ENCODE measurements around the gene GSDMA. TPM values are rescaled to one million over a fixed set of nuclear protein-coding genes. Genes with fewer than 3 reads are reported as not detected.
"Not testable (repeated sequence)": the region's sequence is repeated elsewhere in the genome, so short reads cannot be mapped to it uniquely, and the experiment has no call there.

Gene GSDMA
- total and polyA plus RNA-seq, 4 donors, result 0.06 to 0.23 (median 0.13) TPM

DNA sequence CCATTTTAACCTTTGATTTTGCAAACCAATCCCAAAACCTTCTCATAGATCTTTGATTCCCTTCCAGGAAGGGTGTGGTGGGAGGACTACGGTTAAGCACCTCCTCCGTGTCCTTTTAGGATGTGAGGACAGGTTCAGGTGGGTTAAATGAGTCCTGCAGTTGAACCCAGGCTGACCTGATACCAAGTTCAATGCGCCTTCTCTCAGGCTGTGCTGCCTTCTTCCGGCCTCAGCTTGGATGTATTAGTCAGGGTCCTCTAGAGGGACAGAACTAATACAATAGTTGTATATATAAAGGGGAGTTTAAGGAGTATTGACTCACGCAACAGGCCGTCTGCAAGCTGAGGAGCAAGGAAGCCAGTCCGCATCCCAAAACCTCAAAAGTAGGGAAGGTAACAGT, 41.9 kb downstream of the GSDMA start:
- H3K9me3 ChIP-seq (ENCODE audit: control insufficient read depth in 4 of 4, low read length in 3 of 4), result no peaks in the 10 kb centered on the region
- H3K4me1 ChIP-seq (ENCODE audit: control insufficient read depth in 4 of 4, insufficient read depth in 4 of 4, low read length in 3 of 4), result no peaks in the 10 kb centered on the region
- 91% methylated on average over 7 of the region's 7 CpGs for WGBS
- TF ChIP-seq, protein P1, sequence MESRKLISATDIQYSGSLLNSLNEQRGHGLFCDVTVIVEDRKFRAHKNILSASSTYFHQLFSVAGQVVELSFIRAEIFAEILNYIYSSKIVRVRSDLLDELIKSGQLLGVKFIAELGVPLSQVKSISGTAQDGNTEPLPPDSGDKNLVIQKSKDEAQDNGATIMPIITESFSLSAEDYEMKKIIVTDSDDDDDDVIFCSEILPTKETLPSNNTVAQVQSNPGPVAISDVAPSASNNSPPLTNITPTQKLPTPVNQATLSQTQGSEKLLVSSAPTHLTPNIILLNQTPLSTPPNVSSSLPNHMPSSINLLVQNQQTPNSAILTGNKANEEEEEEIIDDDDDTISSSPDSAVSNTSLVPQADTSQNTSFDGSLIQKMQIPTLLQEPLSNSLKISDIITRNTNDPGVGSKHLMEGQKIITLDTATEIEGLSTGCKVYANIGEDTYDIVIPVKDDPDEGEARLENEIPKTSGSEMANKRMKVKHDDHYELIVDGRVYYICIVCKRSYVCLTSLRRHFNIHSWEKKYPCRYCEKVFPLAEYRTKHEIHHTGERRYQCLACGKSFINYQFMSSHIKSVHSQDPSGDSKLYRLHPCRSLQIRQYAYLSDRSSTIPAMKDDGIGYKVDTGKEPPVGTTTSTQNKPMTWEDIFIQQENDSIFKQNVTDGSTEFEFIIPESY (IDR thresholded peaks at IDR 0.05), result no peak
- TF ChIP-seq NR2F2 (IDR thresholded peaks at IDR 0.05) (no peak), FOXA1 (IDR thresholded peaks at IDR 0.05) (no peak), EGR1 (IDR thresholded peaks at IDR 0.05; ENCODE audit: low read depth in 2 of 2) (no peak), HNF4G (IDR thresholded peaks at IDR 0.05) (no peak), TAF1 (conservative IDR thresholded peaks at IDR 0.05) (no peak), JUND (IDR thresholded peaks at IDR 0.05) (no peak), HNF4A (conservative IDR thresholded peaks at IDR 0.05) (no peak), YY1 (IDR thresholded peaks at IDR 0.05) (no peak)
- TF ChIP-seq, protein P2, sequence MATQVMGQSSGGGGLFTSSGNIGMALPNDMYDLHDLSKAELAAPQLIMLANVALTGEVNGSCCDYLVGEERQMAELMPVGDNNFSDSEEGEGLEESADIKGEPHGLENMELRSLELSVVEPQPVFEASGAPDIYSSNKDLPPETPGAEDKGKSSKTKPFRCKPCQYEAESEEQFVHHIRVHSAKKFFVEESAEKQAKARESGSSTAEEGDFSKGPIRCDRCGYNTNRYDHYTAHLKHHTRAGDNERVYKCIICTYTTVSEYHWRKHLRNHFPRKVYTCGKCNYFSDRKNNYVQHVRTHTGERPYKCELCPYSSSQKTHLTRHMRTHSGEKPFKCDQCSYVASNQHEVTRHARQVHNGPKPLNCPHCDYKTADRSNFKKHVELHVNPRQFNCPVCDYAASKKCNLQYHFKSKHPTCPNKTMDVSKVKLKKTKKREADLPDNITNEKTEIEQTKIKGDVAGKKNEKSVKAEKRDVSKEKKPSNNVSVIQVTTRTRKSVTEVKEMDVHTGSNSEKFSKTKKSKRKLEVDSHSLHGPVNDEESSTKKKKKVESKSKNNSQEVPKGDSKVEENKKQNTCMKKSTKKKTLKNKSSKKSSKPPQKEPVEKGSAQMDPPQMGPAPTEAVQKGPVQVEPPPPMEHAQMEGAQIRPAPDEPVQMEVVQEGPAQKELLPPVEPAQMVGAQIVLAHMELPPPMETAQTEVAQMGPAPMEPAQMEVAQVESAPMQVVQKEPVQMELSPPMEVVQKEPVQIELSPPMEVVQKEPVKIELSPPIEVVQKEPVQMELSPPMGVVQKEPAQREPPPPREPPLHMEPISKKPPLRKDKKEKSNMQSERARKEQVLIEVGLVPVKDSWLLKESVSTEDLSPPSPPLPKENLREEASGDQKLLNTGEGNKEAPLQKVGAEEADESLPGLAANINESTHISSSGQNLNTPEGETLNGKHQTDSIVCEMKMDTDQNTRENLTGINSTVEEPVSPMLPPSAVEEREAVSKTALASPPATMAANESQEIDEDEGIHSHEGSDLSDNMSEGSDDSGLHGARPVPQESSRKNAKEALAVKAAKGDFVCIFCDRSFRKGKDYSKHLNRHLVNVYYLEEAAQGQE (IDR thresholded peaks at IDR 0.05), result no peak
- H3K27ac ChIP-seq (ENCODE audit: low read depth in 1 of 2, low read length in 2 of 2), result no peak overlapping the region
- H3K9ac ChIP-seq (ENCODE audit: low read depth in 1 of 2, low read length in 2 of 2), result no peak overlapping the region
- no peaks in the 10 kb centered on the region for H3K27me3 ChIP-seq (ENCODE audit: control insufficient read depth in 4 of 4, insufficient read depth in 4 of 4, low read length in 3 of 4)
- H3K36me3 ChIP-seq (ENCODE audit: control insufficient read depth in 4 of 4, insufficient read depth in 3 of 4, low read depth in 1 of 4, low read length in 3 of 4), result no peaks in the 10 kb centered on the region
- no peak for DNase-seq (ENCODE audit: low spot score)
- H3K4me3 ChIP-seq (ENCODE audit: low read depth in 1 of 3, low read length in 3 of 3), result no peak overlapping the region

DNA sequence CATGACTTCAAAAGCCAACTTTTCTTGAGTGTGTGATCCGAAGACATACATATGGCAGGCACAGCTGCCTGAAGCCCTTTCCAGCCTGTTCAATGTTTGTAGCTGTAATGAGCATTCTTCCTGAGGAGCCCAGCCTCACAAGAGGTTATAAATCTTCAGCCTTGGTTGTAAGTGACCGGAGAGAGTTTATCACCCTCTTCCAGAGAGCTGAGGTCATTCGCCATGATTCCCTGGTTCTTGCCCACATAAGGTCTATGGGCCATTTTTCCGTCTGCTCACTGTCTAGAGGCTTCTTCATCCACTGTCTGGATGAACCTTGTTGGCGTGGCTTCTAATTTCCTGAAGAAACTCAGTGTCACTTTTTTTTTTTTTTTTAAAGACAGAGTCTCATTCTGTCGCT, 42.7 kb downstream of the GSDMA start:
- WGBS, result 91% methylated on average over 6 of the region's 6 CpGs
- no peaks in the 10 kb centered on the region for H3K9me3 ChIP-seq (ENCODE audit: control insufficient read depth in 4 of 4, low read length in 3 of 4)
- H3K9ac ChIP-seq (ENCODE audit: low read depth in 1 of 2, low read length in 2 of 2), result no peak overlapping the region
- no peak overlapping the region for H3K27ac ChIP-seq (ENCODE audit: low read depth in 1 of 2, low read length in 2 of 2)
- H3K27me3 ChIP-seq (ENCODE audit: control insufficient read depth in 4 of 4, insufficient read depth in 4 of 4, low read length in 3 of 4), result no peaks in the 10 kb centered on the region
- no peaks in the 10 kb centered on the region for H3K36me3 ChIP-seq (ENCODE audit: control insufficient read depth in 4 of 4, insufficient read depth in 3 of 4, low read depth in 1 of 4, low read length in 3 of 4)
- no peak for DNase-seq (ENCODE audit: low spot score)
- TF ChIP-seq SP1 (IDR thresholded peaks at IDR 0.05), result no peak
- no peak for TF ChIP-seq RXRA (IDR thresholded peaks at IDR 0.05)
- TF ChIP-seq, protein P3, sequence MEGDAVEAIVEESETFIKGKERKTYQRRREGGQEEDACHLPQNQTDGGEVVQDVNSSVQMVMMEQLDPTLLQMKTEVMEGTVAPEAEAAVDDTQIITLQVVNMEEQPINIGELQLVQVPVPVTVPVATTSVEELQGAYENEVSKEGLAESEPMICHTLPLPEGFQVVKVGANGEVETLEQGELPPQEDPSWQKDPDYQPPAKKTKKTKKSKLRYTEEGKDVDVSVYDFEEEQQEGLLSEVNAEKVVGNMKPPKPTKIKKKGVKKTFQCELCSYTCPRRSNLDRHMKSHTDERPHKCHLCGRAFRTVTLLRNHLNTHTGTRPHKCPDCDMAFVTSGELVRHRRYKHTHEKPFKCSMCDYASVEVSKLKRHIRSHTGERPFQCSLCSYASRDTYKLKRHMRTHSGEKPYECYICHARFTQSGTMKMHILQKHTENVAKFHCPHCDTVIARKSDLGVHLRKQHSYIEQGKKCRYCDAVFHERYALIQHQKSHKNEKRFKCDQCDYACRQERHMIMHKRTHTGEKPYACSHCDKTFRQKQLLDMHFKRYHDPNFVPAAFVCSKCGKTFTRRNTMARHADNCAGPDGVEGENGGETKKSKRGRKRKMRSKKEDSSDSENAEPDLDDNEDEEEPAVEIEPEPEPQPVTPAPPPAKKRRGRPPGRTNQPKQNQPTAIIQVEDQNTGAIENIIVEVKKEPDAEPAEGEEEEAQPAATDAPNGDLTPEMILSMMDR (IDR thresholded peaks at IDR 0.05; ENCODE audit: low read depth, low read length, missing input control), result no peak
- no peaks in the 10 kb centered on the region for H3K4me1 ChIP-seq (ENCODE audit: control insufficient read depth in 4 of 4, insufficient read depth in 4 of 4, low read length in 3 of 4)
- no peak overlapping the region for H3K4me3 ChIP-seq (ENCODE audit: low read depth in 1 of 3, low read length in 3 of 3)

DNA sequence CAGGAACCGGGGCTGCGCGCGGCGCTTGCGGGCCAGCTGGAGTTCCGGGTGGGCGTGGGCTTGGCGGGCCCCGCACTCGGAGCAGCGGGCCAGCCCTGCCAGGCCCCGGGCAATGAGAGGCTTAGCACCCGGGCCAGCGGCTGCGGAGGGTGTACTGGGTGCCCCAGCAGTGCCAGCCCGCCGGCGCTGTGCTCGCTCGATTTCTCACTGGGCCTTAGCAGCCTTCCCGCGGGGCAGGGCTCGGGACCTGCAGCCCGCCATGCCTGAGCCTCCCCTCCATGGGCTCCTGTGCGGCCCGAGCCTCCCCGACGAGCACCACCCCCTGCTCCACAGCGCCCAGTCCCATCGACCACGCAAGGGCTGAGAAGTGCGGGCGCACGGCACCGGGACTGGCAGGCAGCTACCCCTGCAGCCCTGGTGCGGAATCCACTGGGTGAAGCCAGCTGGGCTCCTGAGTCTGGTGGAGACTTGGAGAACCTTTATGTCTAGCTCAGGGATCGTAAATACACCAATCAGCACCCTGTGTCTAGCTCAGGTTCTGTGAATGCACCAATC, 48.2 kb downstream of the GSDMA start:
- not testable (repeated sequence) for H3K36me3 ChIP-seq (ENCODE audit: control insufficient read depth in 4 of 4, insufficient read depth in 3 of 4, low read depth in 1 of 4, low read length in 3 of 4); DNase-seq (ENCODE audit: low spot score); H3K4me3 ChIP-seq (ENCODE audit: low read depth in 1 of 3, low read length in 3 of 3); H3K4me1 ChIP-seq (ENCODE audit: control insufficient read depth in 4 of 4, insufficient read depth in 4 of 4, low read length in 3 of 4); H3K27me3 ChIP-seq (ENCODE audit: control insufficient read depth in 4 of 4, insufficient read depth in 4 of 4, low read length in 3 of 4); H3K9ac ChIP-seq (ENCODE audit: low read depth in 1 of 2, low read length in 2 of 2); H3K27ac ChIP-seq (ENCODE audit: low read depth in 1 of 2, low read length in 2 of 2); H3K9me3 ChIP-seq (ENCODE audit: control insufficient read depth in 4 of 4, low read length in 3 of 4)
- WGBS, result 97% methylated on average over 38 of the region's 38 CpGs

DNA sequence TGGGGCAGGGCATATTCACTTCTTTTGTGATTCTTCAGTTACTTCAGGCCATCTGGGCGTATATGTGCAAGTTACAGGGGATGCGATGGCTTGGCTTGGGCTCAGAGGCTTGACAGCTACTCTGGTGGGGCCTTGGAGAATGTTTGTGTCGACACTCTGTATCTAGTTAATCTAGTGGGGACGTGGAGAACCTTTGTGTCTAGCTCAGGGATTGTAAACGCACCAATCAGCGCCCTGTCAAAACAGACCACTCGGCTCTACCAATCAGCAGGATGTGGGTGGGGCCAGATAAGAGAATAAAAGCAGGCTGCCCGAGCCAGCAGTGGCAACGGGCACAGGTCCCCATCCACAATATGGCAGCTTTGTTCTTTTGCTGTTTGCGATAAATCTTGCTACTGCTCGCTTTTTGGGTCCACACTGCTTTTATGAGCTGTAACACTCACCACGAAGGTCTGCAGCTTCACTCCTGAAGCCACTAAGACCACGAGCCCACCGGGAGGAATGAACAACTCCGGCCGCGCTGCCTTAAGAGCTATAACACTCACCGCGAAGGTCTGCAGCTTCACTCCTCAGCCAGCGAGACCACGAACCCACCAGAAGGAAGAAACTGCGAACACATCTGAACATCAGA, 49.3 kb downstream of the GSDMA start:
- H3K27me3 ChIP-seq (ENCODE audit: control insufficient read depth in 4 of 4, insufficient read depth in 4 of 4, low read length in 3 of 4); H3K4me3 ChIP-seq (ENCODE audit: low read depth in 1 of 3, low read length in 3 of 3); H3K9me3 ChIP-seq (ENCODE audit: control insufficient read depth in 4 of 4, low read length in 3 of 4); H3K9ac ChIP-seq (ENCODE audit: low read depth in 1 of 2, low read length in 2 of 2); H3K36me3 ChIP-seq (ENCODE audit: control insufficient read depth in 4 of 4, insufficient read depth in 3 of 4, low read depth in 1 of 4, low read length in 3 of 4); H3K27ac ChIP-seq (ENCODE audit: low read depth in 1 of 2, low read length in 2 of 2); DNase-seq (ENCODE audit: low spot score); H3K4me1 ChIP-seq (ENCODE audit: control insufficient read depth in 4 of 4, insufficient read depth in 4 of 4, low read length in 3 of 4): not testable (repeated sequence)
- WGBS, result 81% methylated on average over 22 of the region's 22 CpGs
